ENCODE results near the gene ABI2. TPM values are rescaled to one million over a fixed set of nuclear protein-coding genes. Genes with fewer than 3 reads are reported as not detected.
"Not testable (repeated sequence)": the region's sequence is repeated elsewhere in the genome, so short reads cannot be mapped to it uniquely, and the experiment has no call there.

Gene ABI2
- total RNA-seq, 3 donors from 2014 or later (not counting 1 experiment from before 2014, with no cell fraction given): 20.7 to 23.6 (median 21.0) TPM

GRCh38 chr2:203427061-203427460 lies 98.9 kb downstream of the ABI2 start:
- no peak overlapping the region for H3K4me3 Mint-ChIP-seq
- Histone ChIP-seq H3K36me3 (ENCODE audit: control insufficient read depth, insufficient read depth, low read length) (peaks cover 16% of the 10 kb centered on the region), H3K4me1 (ENCODE audit: control insufficient read depth, insufficient read depth, low read length) (no peaks in the 10 kb centered on the region), H3K4me3 (ENCODE audit: low read length) (no peak overlapping the region), H3K27ac (ENCODE audit: low read length) (no peak overlapping the region), H3K27me3 (ENCODE audit: control insufficient read depth, insufficient read depth, low read length) (no peaks in the 10 kb centered on the region), H3K9me3 (ENCODE audit: control insufficient read depth, insufficient read depth, low read length) (no peaks in the 10 kb centered on the region)
- no peak for DNase-seq
- intact Hi-C loops (cut with micrococcal nuclease): no loop called here
- 94% methylated on average over 2 of the region's 2 CpGs for WGBS (ENCODE audit: insufficient coverage)
- H3K4me1 Mint-ChIP-seq: peaks cover 0 to 5% of the 10 kb centered on the region in 2 donors
- H3K27me3 Mint-ChIP-seq (ENCODE audit: low read depth in 2 of 2): no peaks in the 10 kb centered on the region
- TF ChIP-seq CTCF (IDR thresholded peaks at IDR 0.05): no peak
- peaks cover 6% of the 10 kb centered on the region for H3K36me3 Mint-ChIP-seq
- no peaks in the 10 kb centered on the region for H3K9me3 Mint-ChIP-seq
- H3K27ac Mint-ChIP-seq: no peak overlapping the region
- ATAC-seq: no peak

- H3K4me3 ChIP-seq (ENCODE audit: low read length); ATAC-seq; H3K4me1 Mint-ChIP-seq; DNase-seq; H3K4me1 ChIP-seq (ENCODE audit: control insufficient read depth, insufficient read depth, low read length); H3K27me3 Mint-ChIP-seq (ENCODE audit: low read depth in 2 of 2); H3K4me3 Mint-ChIP-seq; H3K27me3 ChIP-seq (ENCODE audit: control insufficient read depth, insufficient read depth, low read length); H3K9me3 ChIP-seq (ENCODE audit: control insufficient read depth, insufficient read depth, low read length); H3K27ac Mint-ChIP-seq; H3K27ac ChIP-seq (ENCODE audit: low read length); H3K9me3 Mint-ChIP-seq; intact Hi-C loops (cut with micrococcal nuclease); H3K36me3 Mint-ChIP-seq: not testable (repeated sequence)
- 100% methylated on average over 2 of the region's 4 CpGs for WGBS (ENCODE audit: insufficient coverage)
- H3K36me3 ChIP-seq (ENCODE audit: control insufficient read depth, insufficient read depth, low read length): peaks cover 11% of the 10 kb centered on the region
These were observed 101.4 kb downstream of the ABI2 start for GRCh38 chr2:203429643-203430042.

GRCh38 chr2:203431391-203432185 lies 103.4 kb downstream of the ABI2 start:
- H3K4me3 ChIP-seq (ENCODE audit: low read length): no peak overlapping the region
- Mint-ChIP-seq H3K27ac (no peak overlapping the region), H3K4me1 (peaks cover 0 to 5% of the 10 kb centered on the region in 2 donors), H3K9me3 (no peaks in the 10 kb centered on the region), H3K27me3 (ENCODE audit: low read depth in 2 of 2) (no peaks in the 10 kb centered on the region), H3K36me3 (peaks cover 6% of the 10 kb centered on the region), H3K4me3 (no peak overlapping the region)
- TF ChIP-seq CTCF (IDR thresholded peaks at IDR 0.05): no peak
- no peaks in the 10 kb centered on the region for H3K27me3 ChIP-seq (ENCODE audit: control insufficient read depth, insufficient read depth, low read length)
- intact Hi-C loops (cut with micrococcal nuclease): no loop called here
- H3K9me3 ChIP-seq (ENCODE audit: control insufficient read depth, insufficient read depth, low read length): no peaks in the 10 kb centered on the region
- H3K4me1 ChIP-seq (ENCODE audit: control insufficient read depth, insufficient read depth, low read length): no peaks in the 10 kb centered on the region
- no CpG with 5 or more reads among the region's 5 CpGs for WGBS (ENCODE audit: insufficient coverage)
- ATAC-seq (no peak), DNase-seq (no peak)
- peaks cover 11% of the 10 kb centered on the region for H3K36me3 ChIP-seq (ENCODE audit: control insufficient read depth, insufficient read depth, low read length)
- no peak overlapping the region for H3K27ac ChIP-seq (ENCODE audit: low read length)

- Mint-ChIP-seq H3K36me3 (no peaks in the 10 kb centered on the region), H3K27me3 (ENCODE audit: low read depth in 2 of 2) (no peaks in the 10 kb centered on the region), H3K9me3 (no peaks in the 10 kb centered on the region), H3K4me1 (peaks cover 0 to 5% of the 10 kb centered on the region in 2 donors), H3K4me3 (no peak overlapping the region), H3K27ac (no peak overlapping the region)
- Histone ChIP-seq H3K9me3 (ENCODE audit: control insufficient read depth, insufficient read depth, low read length) (no peaks in the 10 kb centered on the region), H3K27me3 (ENCODE audit: control insufficient read depth, insufficient read depth, low read length) (no peaks in the 10 kb centered on the region), H3K36me3 (ENCODE audit: control insufficient read depth, insufficient read depth, low read length) (peaks cover 5% of the 10 kb centered on the region), H3K27ac (ENCODE audit: low read length) (no peak overlapping the region), H3K4me3 (ENCODE audit: low read length) (no peak overlapping the region), H3K4me1 (ENCODE audit: control insufficient read depth, insufficient read depth, low read length) (no peaks in the 10 kb centered on the region)
- WGBS (ENCODE audit: insufficient coverage): 55% methylated on average over 4 of the region's 6 CpGs
- no peak for TF ChIP-seq CTCF (IDR thresholded peaks at IDR 0.05)
- no peak for ATAC-seq
- no peak for DNase-seq
- intact Hi-C loops (cut with micrococcal nuclease): no loop called here
These were observed 104.6 kb downstream of the ABI2 start for GRCh38 chr2:203432811-203433210.

Measured in natural killer cell (primary cell).